H1 (cell line): ENCODE measurements around the gene PSIP1. TPM values are rescaled to one million over a fixed set of nuclear protein-coding genes. Genes with fewer than 3 reads are reported as not detected.

Source experiments
- CTCF ChIA-PET: fragments of 300-600 bp; sonication (Branson Sonifier 250); formaldehyde crosslinking; loops from one replicate; lab custom pipeline; 2021; ENCODE audit not compliant: partially characterized antibody; lab: Charles Lee
- POLR2A ChIA-PET: fragments of 300-600 bp; sonication (Branson Sonifier 250); formaldehyde crosslinking; loops from one replicate; lab custom pipeline; 2021; ENCODE audit warnings: inconsistent platforms; ENCODE audit not compliant: partially characterized antibody; lab: Charles Lee
- DNase-seq, 2 experiments: peaks; one replicate each; pipeline versions ENCODE4 v3.0.0 to v3.0.0-alpha.2; 2010 to 2022; ENCODE audit warnings: low spot score in 2 of 2, low read depth in 1 of 2, mixed read lengths in 1 of 2
- FAIRE-seq: peaks from 2 replicates; lab custom pipeline; 2011; peaks lifted over from hg19 to GRCh38; lab: Jason Lieb, UNC
- H2AFZ ChIP-seq: 2 replicates; pipeline ENCODE4 v1.8.1; 2012; ENCODE audit warnings: low read length, inconsistent platforms
- H2AK5ac ChIP-seq: 2 replicates; pipeline ENCODE4 v1.6.1; 2013; ENCODE audit warnings: low read depth, low read length
- H2BK120ac ChIP-seq: replicated peaks from 2 replicates; pipeline ENCODE3; 2013; ENCODE audit warnings: low read depth, low read length, inconsistent platforms
- H2BK12ac ChIP-seq: 2 replicates; pipeline ENCODE4 v1.6.1; 2013; ENCODE audit warnings: low read depth, low read length
- H2BK15ac ChIP-seq: 2 replicates; pipeline ENCODE4 v1.6.1; 2013; ENCODE audit warnings: low read length
- H2BK20ac ChIP-seq: 2 replicates; pipeline ENCODE4 v1.6.1; 2013; ENCODE audit warnings: low read length
- H2BK5ac ChIP-seq: 2 replicates; pipeline ENCODE4 v1.6.1; 2013; ENCODE audit warnings: low read depth, low read length
- H3K14ac ChIP-seq: 2 replicates; pipeline ENCODE4 v1.6.1; 2013; ENCODE audit warnings: inconsistent platforms; ENCODE audit not compliant: insufficient read length
- H3K18ac ChIP-seq: 2 replicates; pipeline ENCODE4 v1.6.1; 2013; ENCODE audit warnings: low read length; ENCODE audit errors: extremely low read depth
- H3K23ac ChIP-seq: 2 replicates; pipeline ENCODE4 v1.6.1; 2013; ENCODE audit warnings: inconsistent platforms; ENCODE audit not compliant: insufficient read length
- H3K23me2 ChIP-seq: 2 replicates; pipeline ENCODE4 v1.6.1; 2013; ENCODE audit warnings: low read depth, low read length
- H3K27ac ChIP-seq: 2 replicates; pipeline ENCODE4 v1.6.1; 2011; ENCODE audit warnings: low read depth, low read length, inconsistent platforms
- H3K27me3 ChIP-seq, 4 experiments: replicated peaks in 1 of 4; 1 replicate in 1 of 4; 2 replicates in 3 of 4; pipeline versions ENCODE4 v1.6.1 to v1.8.1; 2011 to 2013; ENCODE audit warnings: low read length in 3 of 4, mild to moderate bottlenecking in 3 of 4, inconsistent platforms in 2 of 4, mixed read lengths in 2 of 4, moderate library complexity in 1 of 4; ENCODE audit not compliant: control insufficient read depth in 3 of 4, insufficient read depth in 3 of 4; ENCODE audit errors: extremely low read depth in 1 of 4
- H3K36me3 ChIP-seq, 4 experiments: 2 replicates each; pipeline versions ENCODE4 v1.6.1 to v1.8.1; 2011 to 2013; ENCODE audit warnings: mild to moderate bottlenecking in 4 of 4, low read length in 3 of 4, moderate library complexity in 2 of 4, control low read depth in 1 of 4, inconsistent platforms in 1 of 4; ENCODE audit not compliant: insufficient read depth in 4 of 4, control insufficient read depth in 2 of 4
- H3K4ac ChIP-seq: replicated peaks from 2 replicates; pipeline ENCODE3; 2013; ENCODE audit warnings: low read length, low read depth, mixed read lengths, inconsistent platforms; ENCODE audit not compliant: insufficient read length
- H3K4me1 ChIP-seq, 4 experiments: replicated peaks in 1 of 4; 1 replicate in 1 of 4; 2 replicates in 3 of 4; pipeline versions ENCODE4 v1.6.1 to v1.8.1; 2011 to 2013; ENCODE audit warnings: low read length in 3 of 4, inconsistent platforms in 2 of 4, mixed read lengths in 1 of 4; ENCODE audit not compliant: insufficient read depth in 4 of 4, control insufficient read depth in 3 of 4
- H3K4me2 ChIP-seq, 2 experiments: 2 replicates each; pipeline versions ENCODE4 v1.6.1 to v1.8.1; 2011 to 2013; ENCODE audit warnings: low read depth in 2 of 2, low read length in 2 of 2, control low read depth in 1 of 2, inconsistent platforms in 1 of 2, mild to moderate bottlenecking in 1 of 2; ENCODE audit not compliant: insufficient read depth in 1 of 2
- H3K4me3 ChIP-seq, 4 experiments: fragments of 200-600, 300-600 bp in 1 of 4; sonication (generic), shearing (Covaris generic), sonication (Bioruptor Twin) in 1 of 4; 2 replicates each; pipeline versions ENCODE4 v1.5.1 to v1.8.1; 2011 to 2016; ENCODE audit warnings: low read length in 4 of 4, low read depth in 3 of 4, control low read depth in 2 of 4, inconsistent platforms in 2 of 4, mild to moderate bottlenecking in 2 of 4, mixed read lengths in 1 of 4, moderate library complexity in 1 of 4; ENCODE audit not compliant: insufficient read depth in 2 of 4; ENCODE audit errors: extremely low read depth in 1 of 4
- H3K56ac ChIP-seq: replicated peaks from 2 replicates; pipeline ENCODE3; 2013; ENCODE audit warnings: low read depth, mild to moderate bottlenecking, mixed read lengths, low read length, inconsistent platforms; ENCODE audit not compliant: insufficient read length
- H3K79me1 ChIP-seq: 2 replicates; pipeline ENCODE4 v1.6.1; 2013; ENCODE audit warnings: low read depth, low read length, control low read depth
- H3K79me2 ChIP-seq, 2 experiments: 2 replicates each; pipeline versions ENCODE4 v1.6.1 to v1.8.1; 2012 to 2013; ENCODE audit warnings: low read length in 2 of 2, mild to moderate bottlenecking in 2 of 2, inconsistent platforms in 1 of 2; ENCODE audit not compliant: insufficient read depth in 2 of 2, control insufficient read depth in 1 of 2
- H3K9ac ChIP-seq, 4 experiments: replicated peaks in 1 of 4; 1 replicate in 1 of 4; 2 replicates in 3 of 4; pipeline versions ENCODE4 v1.6.1 to v1.8.1; 2011 to 2013; ENCODE audit warnings: low read depth in 3 of 4, low read length in 3 of 4, control low read depth in 2 of 4, mild to moderate bottlenecking in 2 of 4, moderate library complexity in 2 of 4, inconsistent platforms in 1 of 4; ENCODE audit errors: extremely low read depth in 1 of 4
- H3K9me3 ChIP-seq, 2 experiments: 2 replicates each; pipeline versions ENCODE4 v1.6.1 to v1.8.1; 2012 to 2013; ENCODE audit warnings: mild to moderate bottlenecking in 2 of 2, moderate library complexity in 2 of 2, control low read depth in 1 of 2, inconsistent platforms in 1 of 2, low read depth in 1 of 2, low read length in 1 of 2, mixed read lengths in 1 of 2; ENCODE audit not compliant: insufficient read depth in 2 of 2
- H4K20me1 ChIP-seq, 2 experiments: replicated peaks in 1 of 2; 2 replicates each; pipeline versions ENCODE3 to v1.8.1; 2011 to 2013; ENCODE audit warnings: inconsistent platforms in 2 of 2, low read length in 2 of 2, mild to moderate bottlenecking in 1 of 2; ENCODE audit not compliant: insufficient read depth in 2 of 2, control insufficient read depth in 1 of 2
- H4K5ac ChIP-seq: 2 replicates; pipeline ENCODE4 v1.6.1; 2013; ENCODE audit warnings: low read length, low read depth, mixed read lengths, inconsistent platforms; ENCODE audit not compliant: insufficient read length
- H4K8ac ChIP-seq: 2 replicates; pipeline ENCODE4 v1.8.0; 2013; ENCODE audit warnings: mild to moderate bottlenecking, moderate library complexity, low read length, inconsistent platforms; ENCODE audit not compliant: insufficient read depth; ENCODE audit errors: extremely low read depth
- H4K91ac ChIP-seq: replicated peaks from 2 replicates; pipeline ENCODE3; 2013; ENCODE audit warnings: low read length, mixed read lengths, inconsistent platforms; ENCODE audit not compliant: insufficient read length
- EZH2 ChIP-seq: fragments of 200-600 bp; sonication (generic); IDR thresholded peaks from 2 replicates; pipeline ENCODE4 v1.7.1; 2012; ENCODE audit warnings: low read depth, mild to moderate bottlenecking, moderate library complexity, low read length, inconsistent platforms; ENCODE audit not compliant: severe bottlenecking
- JUND ChIP-seq: IDR thresholded peaks from 2 replicates; pipeline ENCODE4 v1.6.1; 2011; ENCODE audit warnings: mild to moderate bottlenecking, improper control_type of control experiment, low read length
- WGBS, 2 experiments: shearing (Covaris generic) in 1 of 2; methylation state at CpG; one replicate each; pipeline versions ENCODE4 v1.1.6 to v1.1.7; 2013 to 2015; ENCODE audit warnings: low lambda C conversion rate in 2 of 2, mixed read lengths in 2 of 2, inconsistent platforms in 1 of 2, low coverage in 1 of 2, missing lambda C conversion rate in 1 of 2; ENCODE audit not compliant: insufficient replicate concordance in 2 of 2, insufficient coverage in 1 of 2, insufficient read length in 1 of 2; ENCODE audit errors: extremely low coverage in 1 of 2, missing lambda C conversion rate in 1 of 2; 5-methylcytosine and 5-hydroxymethylcytosine counted together
- polyA plus RNA-seq, 7 experiments: library from polyadenylated mRNA; depleted of rRNA in 3 of 7; stranded (reverse) in 5 of 7; unstranded in 2 of 7; fragments of >200 nt in 5 of 7; fragments of 200-250 nt in 2 of 7; gene quantifications; 1 replicate in 5 of 7; 2 replicates in 1 of 7; 4 replicates in 1 of 7; pipeline versions ENCODE4 v1.2.1 to v1.2.3, GENCODE V29; 2011 to 2013; ENCODE audit warnings: missing spikeins in 2 of 7, mixed read lengths in 2 of 7
- total RNA-seq: library from RNA; stranded (reverse); fragmentation: NEBNext Ultra II Directional; extraction: Animal tissue kit (Norgen Biotek cat#: 25700); gene quantifications from 2 replicates; pipeline ENCODE4 v1.2.1, GENCODE V29; 2021
- TF ChIP-seq, protein P1 (sequence below): IDR thresholded peaks from 2 replicates; pipeline ENCODE4 v1.6.1; 2012; ENCODE audit warnings: inconsistent platforms

Gene PSIP1
- total and polyA plus RNA-seq, 2 of the 8 experiments (the other 6 are each of a cell fraction or from before 2014, with no cell fraction given) = 63.3 to 387 TPM

- Histone ChIP-seq H3K23ac (no peak overlapping the region), H4K91ac (no peak overlapping the region), H3K4ac (no peak overlapping the region), H3K56ac (no peak overlapping the region), H4K20me1 (no peaks in the 10 kb centered on the region), H3K79me2 (no peaks in the 10 kb centered on the region), H3K9me3 (no peaks in the 10 kb centered on the region), H4K8ac (no peak overlapping the region), H2BK15ac (no peak overlapping the region), H2AK5ac (no peak overlapping the region), H3K14ac (no peak overlapping the region), H3K36me3 (no peaks in the 10 kb centered on the region), H4K5ac (no peak overlapping the region), H3K23me2 (no peaks in the 10 kb centered on the region), H3K27ac (no peak overlapping the region), H2BK12ac (no peak overlapping the region), H3K4me2 (no peak overlapping the region), H3K79me1 (no peaks in the 10 kb centered on the region), H2BK20ac (no peak overlapping the region), H2AFZ (no peak overlapping the region), H2BK5ac (no peak overlapping the region), H3K4me3 (no peak overlapping the region), H3K4me1 (no peaks in the 10 kb centered on the region; a peak in 1 of 7 replicates), H3K9ac (no peak overlapping the region), H3K27me3 (no peaks in the 10 kb centered on the region), H2BK120ac (no peak overlapping the region), H3K18ac (no peak overlapping the region)
- TF ChIP-seq EZH2 = no peak
- no peak for TF ChIP-seq JUND
- TF ChIP-seq, protein P1, sequence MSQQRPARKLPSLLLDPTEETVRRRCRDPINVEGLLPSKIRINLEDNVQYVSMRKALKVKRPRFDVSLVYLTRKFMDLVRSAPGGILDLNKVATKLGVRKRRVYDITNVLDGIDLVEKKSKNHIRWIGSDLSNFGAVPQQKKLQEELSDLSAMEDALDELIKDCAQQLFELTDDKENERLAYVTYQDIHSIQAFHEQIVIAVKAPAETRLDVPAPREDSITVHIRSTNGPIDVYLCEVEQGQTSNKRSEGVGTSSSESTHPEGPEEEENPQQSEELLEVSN = no peak
- CTCF ChIA-PET = no interaction called here
- WGBS, 2 experiments = 100% methylated on average over 2 of the region's 2 CpGs; no CpG with 5 or more reads in 1 of the 2 experiments
- DNase-seq (no peak), FAIRE-seq (no peak)
- POLR2A ChIA-PET = interaction anchor here (1.1 to 3.4 kb wide), 4 partner anchors 13 to 24 kb away, joined by 3 to 10 read pairs (median 4); partner anchors contain the start of gene PSIP1
These were observed 15.2 kb upstream of the PSIP1 start for GRCh38 chr9:15525958-15526357.
